ENCODE measurements around the gene MFNG.
A peak's percentile ranks its signal among the peaks of the same experiment; 100 is the strongest.

The MFNG gene

GRCh38 chr22:37421468-37421877 is 64.7 kb downstream of the MFNG start:
- Histone ChIP-seq H3K27ac (no peak overlapping the region), H3K36me3 (no peaks in the 10 kb centered on the region), H3K4me3 (ENCODE audit: low read depth, low read length) (no peak overlapping the region), H3K27me3 (ENCODE audit: insufficient read depth, low read depth, severe bottlenecking) (no peaks in the 10 kb centered on the region), H3K9me3 (ENCODE audit: severe bottlenecking) (no peaks in the 10 kb centered on the region)
- no peak for DNase-seq
- TF ChIP-seq CTCF (IDR thresholded peaks at IDR 0.05; ENCODE audit: low read depth, low read length) = no peak

- no peak for DNase-seq
- no peak overlapping the region for H3K4me3 ChIP-seq (ENCODE audit: low read depth, low read length)
- H3K36me3 ChIP-seq = no peaks in the 10 kb centered on the region
- no peak overlapping the region for H3K27ac ChIP-seq
- H3K27me3 ChIP-seq (ENCODE audit: insufficient read depth, low read depth, severe bottlenecking) = no peaks in the 10 kb centered on the region
- 0 out of 2 replicates have a peak, but pooled peaks have one; percentile 3 for TF ChIP-seq CTCF (IDR thresholded peaks at IDR 0.05; ENCODE audit: low read depth, low read length)
- H3K9me3 ChIP-seq (ENCODE audit: severe bottlenecking) = no peaks in the 10 kb centered on the region
Measured at GRCh38 chr22:37420686-37421467, 65.3 kb downstream of the MFNG start.

GRCh38 chr22:37419969-37420685 is 66.1 kb downstream of the MFNG start:
- Histone ChIP-seq H3K4me3 (ENCODE audit: low read depth, low read length) (no peak overlapping the region), H3K27me3 (ENCODE audit: insufficient read depth, low read depth, severe bottlenecking) (no peaks in the 10 kb centered on the region), H3K27ac (no peak overlapping the region), H3K9me3 (ENCODE audit: severe bottlenecking) (no peaks in the 10 kb centered on the region), H3K36me3 (no peaks in the 10 kb centered on the region)
- TF ChIP-seq CTCF (IDR thresholded peaks at IDR 0.05; ENCODE audit: low read depth, low read length) = no peak
- DNase-seq = no peak

DNA sequence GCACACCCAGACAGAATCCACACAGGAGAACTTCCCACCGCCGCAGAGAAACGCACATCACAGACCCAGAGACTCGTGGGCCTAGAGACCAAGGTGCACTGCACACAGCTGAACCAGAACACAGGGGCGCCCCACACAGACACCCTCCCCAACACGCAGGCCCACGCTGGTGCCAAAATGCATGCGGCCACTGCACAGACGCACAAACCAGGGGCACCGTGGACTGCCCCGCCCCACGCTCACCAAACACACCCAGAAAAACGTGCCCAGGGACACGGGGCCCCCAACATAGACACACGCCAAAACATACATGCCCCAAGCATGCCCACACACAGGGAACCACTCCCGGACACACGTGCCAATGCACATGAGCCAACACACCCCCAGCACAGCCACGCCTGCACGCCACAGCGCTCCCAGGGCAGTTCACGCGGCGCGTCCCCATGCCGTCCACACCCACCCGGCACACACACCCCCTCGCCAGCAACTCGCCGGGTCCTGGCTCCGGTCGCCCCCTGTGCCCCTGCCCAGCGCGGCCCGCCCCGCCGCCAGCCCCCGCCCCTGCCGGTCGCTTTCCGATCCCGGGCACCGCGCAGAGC is 66.7 kb downstream of the MFNG start:
- Histone ChIP-seq H3K27me3 (ENCODE audit: insufficient read depth, low read depth, severe bottlenecking) (no peaks in the 10 kb centered on the region), H3K9me3 (ENCODE audit: severe bottlenecking) (no peaks in the 10 kb centered on the region), H3K4me3 (ENCODE audit: low read depth, low read length) (no peak overlapping the region), H3K36me3 (no peaks in the 10 kb centered on the region), H3K27ac (0 out of 2 replicates have a peak overlapping the region, but pooled peaks have one; percentile 26)
- no peak for DNase-seq
- no peak for TF ChIP-seq CTCF (IDR thresholded peaks at IDR 0.05; ENCODE audit: low read depth, low read length)

All from WERI-Rb-1 (cell line).